HepG2 (cell line): ENCODE results near the gene IRF3. TPM values are rescaled to one million over a fixed set of nuclear protein-coding genes. Genes with fewer than 3 reads are reported as not detected.

ENCODE experiments used
- ARNT2 ChIP-seq: sonication (generic); formaldehyde crosslinking; IDR thresholded peaks from 2 replicates; pipeline ENCODE4 v1.8.0; 2022; ENCODE audit warnings: mild to moderate bottlenecking, low read depth, missing genetic modification reagents, moderate library complexity
- ASH2L ChIP-seq: fragments of 300-600, 200-600 bp; sonication (generic); IDR thresholded peaks from 2 replicates; pipeline ENCODE4 v1.7.0; 2017; ENCODE audit warnings: low read depth, mild to moderate bottlenecking, moderate library complexity, mixed read lengths, low read length; ENCODE audit not compliant: insufficient read length
- HMGA1 ChIP-seq: sonication (generic); formaldehyde crosslinking; conservative IDR thresholded peaks from 2 replicates; pipeline ENCODE4 v1.4.0; 2020; ENCODE audit warnings: missing genetic modification reagents
- MAZ ChIP-seq, 2 experiments: sonication (generic) in 1 of 2; formaldehyde crosslinking in 1 of 2; IDR thresholded peaks; 2 replicates each; pipeline versions ENCODE4 v1.5.0 to v1.6.1; 2012 to 2020; ENCODE audit warnings: low read depth in 2 of 2, mild to moderate bottlenecking in 2 of 2, borderline replicate concordance in 1 of 2, improper control_type of control experiment in 1 of 2, low read length in 1 of 2, missing genetic modification reagents in 1 of 2, moderate library complexity in 1 of 2
- NAIF1 ChIP-seq: sonication (generic); formaldehyde crosslinking; IDR thresholded peaks from 2 replicates; pipeline ENCODE4 v1.5.0; 2020; ENCODE audit warnings: mild to moderate bottlenecking, missing genetic modification reagents, borderline replicate concordance
- NCOA2 ChIP-seq: sonication (generic); formaldehyde crosslinking; IDR thresholded peaks from 2 replicates; pipeline ENCODE4 v1.8.0; 2022; ENCODE audit warnings: inconsistent platforms
- PLRG1 ChIP-seq: fragments of 450-650 bp; conservative IDR thresholded peaks from 2 replicates; pipeline ENCODE4 v1.6.1; 2016
- SP1 ChIP-seq, 2 experiments: fragments of 450-650 bp in 1 of 2; sonication (generic) in 1 of 2; formaldehyde crosslinking in 1 of 2; IDR thresholded peaks; 2 replicates each; pipeline versions ENCODE4 v1.4.0 to v1.6.1; 2016 to 2020; ENCODE audit warnings: missing genetic modification reagents in 1 of 2
- SP5 ChIP-seq: IDR thresholded peaks from 2 replicates; pipeline ENCODE4 v1.6.1; 2016; ENCODE audit warnings: low read depth, borderline replicate concordance
- SRY ChIP-seq: sonication (generic); formaldehyde crosslinking; IDR thresholded peaks from 2 replicates; pipeline ENCODE4 v1.8.0; 2022; ENCODE audit warnings: mild to moderate bottlenecking, missing genetic modification reagents
- THYN1 ChIP-seq: sonication (generic); formaldehyde crosslinking; IDR thresholded peaks from 2 replicates; pipeline ENCODE4 v1.8.1; 2023; ENCODE audit warnings: low read depth, mild to moderate bottlenecking, moderate library complexity, missing genetic modification reagents, borderline replicate concordance
- XRCC5 ChIP-seq: fragments of 200-400 bp; formaldehyde crosslinking; optimal IDR thresholded peaks from 2 replicates; pipeline ENCODE3; 2017; ENCODE audit warnings: mild to moderate bottlenecking, low read length
- YY1 ChIP-seq: IDR thresholded peaks from 2 replicates; pipeline ENCODE4 v1.6.1; 2011; ENCODE audit warnings: low read length, low read depth, moderate library complexity, mild to moderate bottlenecking; ENCODE audit not compliant: insufficient read depth, insufficient replicate concordance
- ZBTB3 ChIP-seq: sonication (generic); formaldehyde crosslinking; IDR thresholded peaks from 2 replicates; pipeline ENCODE4 v1.4.0; 2020; ENCODE audit warnings: low read depth, mild to moderate bottlenecking, moderate library complexity, missing genetic modification reagents, borderline replicate concordance
- ZBTB7A ChIP-seq: sonication (generic); formaldehyde crosslinking; IDR thresholded peaks from 2 replicates; pipeline ENCODE4 v1.8.0; 2022; ENCODE audit warnings: mild to moderate bottlenecking, missing genetic modification reagents
- ZNF33B ChIP-seq: sonication (generic); formaldehyde crosslinking; IDR thresholded peaks from 2 replicates; pipeline ENCODE4 v1.5.1; 2020; ENCODE audit warnings: mild to moderate bottlenecking, missing genetic modification reagents
- polyA plus RNA-seq, 8 experiments: library from polyadenylated mRNA; depleted of rRNA in 3 of 8; stranded (reverse) in 7 of 8; unstranded in 1 of 8; fragments of >200 nt; fragmentation: Illumina TruSeq in 4 of 8; extraction: Trizol in 4 of 8; gene quantifications; 2 replicates each; pipeline versions ENCODE4 v1.2.1 to v1.2.3, GENCODE V29; 2011 to 2016; ENCODE audit warnings: low read depth in 4 of 8, missing spikeins in 1 of 8, mixed read lengths in 1 of 8; ENCODE audit not compliant: insufficient read depth in 1 of 8
- total RNA-seq, 5 experiments: library from RNA; depleted of rRNA; stranded (reverse); fragments of >200 nt; fragmentation: Illumina TruSeq; extraction: Trizol; gene quantifications; 2 replicates each; pipeline ENCODE4 v1.2.3, GENCODE V29; 2016; ENCODE audit warnings: low read depth in 1 of 5
- TF ChIP-seq, protein P1 (sequence below): sonication (generic); formaldehyde crosslinking; IDR thresholded peaks from 2 replicates; pipeline ENCODE4 v1.5.1; 2020; ENCODE audit warnings: missing genetic modification reagents, mild to moderate bottlenecking, borderline replicate concordance
- TF ChIP-seq, protein P2 (sequence below): sonication (generic); formaldehyde crosslinking; IDR thresholded peaks from 2 replicates; pipeline ENCODE4 v1.4.0; 2020; ENCODE audit warnings: missing genetic modification reagents
- TF ChIP-seq, protein P3 (sequence below): sonication (generic); formaldehyde crosslinking; IDR thresholded peaks from 2 replicates; pipeline ENCODE4 v1.4.0; 2020; ENCODE audit warnings: mild to moderate bottlenecking, low read depth, missing genetic modification reagents
- TF ChIP-seq, protein P4 (sequence below): IDR thresholded peaks from 2 replicates; pipeline ENCODE4 v1.6.1; 2012; ENCODE audit warnings: low read depth, low read length, improper control_type of control experiment

The IRF3 gene
- total and polyA plus RNA-seq, 2 of the 13 experiments (the other 11 are each of a cell fraction or from before 2014, with no cell fraction given): 61.9 to 65.5 TPM

DNA sequence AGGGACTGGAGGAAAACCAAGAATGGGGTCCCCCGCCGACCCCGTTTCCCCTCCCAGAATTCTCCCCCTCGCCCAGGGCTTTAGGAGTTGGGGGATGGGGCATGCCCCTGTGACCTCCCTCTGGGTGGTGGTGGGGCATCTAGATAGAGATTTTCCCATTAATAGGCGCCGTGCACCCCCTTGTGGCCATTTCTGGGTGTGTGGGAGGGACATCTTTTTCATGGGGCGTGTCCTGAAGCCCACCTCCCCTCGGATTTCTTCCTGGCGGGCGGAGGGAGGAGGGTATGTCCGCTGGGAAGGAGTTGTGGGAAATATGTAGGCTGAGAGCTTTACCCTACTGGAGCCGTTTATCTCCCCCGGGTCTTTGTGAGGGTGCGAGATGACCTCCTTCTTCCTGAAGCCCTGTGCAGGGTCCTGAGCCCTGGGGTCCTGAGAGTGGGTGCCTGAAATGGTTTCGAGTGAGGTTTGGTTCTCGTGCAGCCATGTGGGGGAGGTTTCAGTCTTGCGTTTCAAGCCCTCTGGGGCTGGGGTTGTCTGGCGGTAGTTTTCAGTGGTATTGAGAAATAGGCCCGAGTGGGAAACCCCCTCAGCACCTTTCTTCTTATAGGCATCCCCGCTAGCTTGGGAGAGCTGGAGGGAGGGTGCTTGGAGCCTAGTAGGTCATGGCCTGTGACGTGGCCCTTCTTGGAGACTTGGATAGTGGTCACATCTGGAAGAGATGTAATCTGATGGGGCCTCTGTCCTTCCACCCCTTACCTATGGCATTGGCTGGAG lies 12.4 kb upstream of the IRF3 start (continued):
- TF ChIP-seq ARNT2 (no peak), MAZ (IDR thresholded peaks at IDR 0.05; ENCODE audit: borderline replicate concordance, low read depth, low read length) (peak; percentile 39; the same call in 1 of the 2 replicates), MAZ (CRISPR knock-in tag; IDR thresholded peaks at IDR 0.05; ENCODE audit: low read depth) (no peak), ASH2L (no peak), ZBTB7A (peak; percentile 30; the same call in 1 of the 2 replicates), HMGA1 (CRISPR knock-in tag) (no peak), NAIF1 (CRISPR knock-in tag) (no peak), ZBTB3 (no peak), PLRG1 (no peak), ZNF33B (CRISPR knock-in tag) (no peak), SRY (CRISPR knock-in tag) (no peak), SP1 (IDR thresholded peaks at IDR 0.05) (no peak), SP1 (CRISPR knock-in tag; IDR thresholded peaks at IDR 0.05) (peak; percentile 34; the same call in 1 of the 2 replicates), SP5 (no peak), THYN1 (CRISPR knock-in tag) (no peak), YY1 (peak; percentile 7), XRCC5 (peak; percentile 72), NCOA2 (no peak)
- TF ChIP-seq, protein P1, sequence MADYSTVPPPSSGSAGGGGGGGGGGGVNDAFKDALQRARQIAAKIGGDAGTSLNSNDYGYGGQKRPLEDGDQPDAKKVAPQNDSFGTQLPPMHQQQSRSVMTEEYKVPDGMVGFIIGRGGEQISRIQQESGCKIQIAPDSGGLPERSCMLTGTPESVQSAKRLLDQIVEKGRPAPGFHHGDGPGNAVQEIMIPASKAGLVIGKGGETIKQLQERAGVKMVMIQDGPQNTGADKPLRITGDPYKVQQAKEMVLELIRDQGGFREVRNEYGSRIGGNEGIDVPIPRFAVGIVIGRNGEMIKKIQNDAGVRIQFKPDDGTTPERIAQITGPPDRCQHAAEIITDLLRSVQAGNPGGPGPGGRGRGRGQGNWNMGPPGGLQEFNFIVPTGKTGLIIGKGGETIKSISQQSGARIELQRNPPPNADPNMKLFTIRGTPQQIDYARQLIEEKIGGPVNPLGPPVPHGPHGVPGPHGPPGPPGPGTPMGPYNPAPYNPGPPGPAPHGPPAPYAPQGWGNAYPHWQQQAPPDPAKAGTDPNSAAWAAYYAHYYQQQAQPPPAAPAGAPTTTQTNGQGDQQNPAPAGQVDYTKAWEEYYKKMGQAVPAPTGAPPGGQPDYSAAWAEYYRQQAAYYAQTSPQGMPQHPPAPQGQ: no peak
- TF ChIP-seq, protein P2, sequence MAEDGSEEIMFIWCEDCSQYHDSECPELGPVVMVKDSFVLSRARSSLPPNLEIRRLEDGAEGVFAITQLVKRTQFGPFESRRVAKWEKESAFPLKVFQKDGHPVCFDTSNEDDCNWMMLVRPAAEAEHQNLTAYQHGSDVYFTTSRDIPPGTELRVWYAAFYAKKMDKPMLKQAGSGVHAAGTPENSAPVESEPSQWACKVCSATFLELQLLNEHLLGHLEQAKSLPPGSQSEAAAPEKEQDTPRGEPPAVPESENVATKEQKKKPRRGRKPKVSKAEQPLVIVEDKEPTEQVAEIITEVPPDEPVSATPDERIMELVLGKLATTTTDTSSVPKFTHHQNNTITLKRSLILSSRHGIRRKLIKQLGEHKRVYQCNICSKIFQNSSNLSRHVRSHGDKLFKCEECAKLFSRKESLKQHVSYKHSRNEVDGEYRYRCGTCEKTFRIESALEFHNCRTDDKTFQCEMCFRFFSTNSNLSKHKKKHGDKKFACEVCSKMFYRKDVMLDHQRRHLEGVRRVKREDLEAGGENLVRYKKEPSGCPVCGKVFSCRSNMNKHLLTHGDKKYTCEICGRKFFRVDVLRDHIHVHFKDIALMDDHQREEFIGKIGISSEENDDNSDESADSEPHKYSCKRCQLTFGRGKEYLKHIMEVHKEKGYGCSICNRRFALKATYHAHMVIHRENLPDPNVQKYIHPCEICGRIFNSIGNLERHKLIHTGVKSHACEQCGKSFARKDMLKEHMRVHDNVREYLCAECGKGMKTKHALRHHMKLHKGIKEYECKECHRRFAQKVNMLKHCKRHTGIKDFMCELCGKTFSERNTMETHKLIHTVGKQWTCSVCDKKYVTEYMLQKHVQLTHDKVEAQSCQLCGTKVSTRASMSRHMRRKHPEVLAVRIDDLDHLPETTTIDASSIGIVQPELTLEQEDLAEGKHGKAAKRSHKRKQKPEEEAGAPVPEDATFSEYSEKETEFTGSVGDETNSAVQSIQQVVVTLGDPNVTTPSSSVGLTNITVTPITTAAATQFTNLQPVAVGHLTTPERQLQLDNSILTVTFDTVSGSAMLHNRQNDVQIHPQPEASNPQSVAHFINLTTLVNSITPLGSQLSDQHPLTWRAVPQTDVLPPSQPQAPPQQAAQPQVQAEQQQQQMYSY (CRISPR knock-in tag): no peak
- TF ChIP-seq, protein P3, sequence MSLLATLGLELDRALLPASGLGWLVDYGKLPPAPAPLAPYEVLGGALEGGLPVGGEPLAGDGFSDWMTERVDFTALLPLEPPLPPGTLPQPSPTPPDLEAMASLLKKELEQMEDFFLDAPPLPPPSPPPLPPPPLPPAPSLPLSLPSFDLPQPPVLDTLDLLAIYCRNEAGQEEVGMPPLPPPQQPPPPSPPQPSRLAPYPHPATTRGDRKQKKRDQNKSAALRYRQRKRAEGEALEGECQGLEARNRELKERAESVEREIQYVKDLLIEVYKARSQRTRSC (CRISPR knock-in tag): no peak
- TF ChIP-seq, protein P4, sequence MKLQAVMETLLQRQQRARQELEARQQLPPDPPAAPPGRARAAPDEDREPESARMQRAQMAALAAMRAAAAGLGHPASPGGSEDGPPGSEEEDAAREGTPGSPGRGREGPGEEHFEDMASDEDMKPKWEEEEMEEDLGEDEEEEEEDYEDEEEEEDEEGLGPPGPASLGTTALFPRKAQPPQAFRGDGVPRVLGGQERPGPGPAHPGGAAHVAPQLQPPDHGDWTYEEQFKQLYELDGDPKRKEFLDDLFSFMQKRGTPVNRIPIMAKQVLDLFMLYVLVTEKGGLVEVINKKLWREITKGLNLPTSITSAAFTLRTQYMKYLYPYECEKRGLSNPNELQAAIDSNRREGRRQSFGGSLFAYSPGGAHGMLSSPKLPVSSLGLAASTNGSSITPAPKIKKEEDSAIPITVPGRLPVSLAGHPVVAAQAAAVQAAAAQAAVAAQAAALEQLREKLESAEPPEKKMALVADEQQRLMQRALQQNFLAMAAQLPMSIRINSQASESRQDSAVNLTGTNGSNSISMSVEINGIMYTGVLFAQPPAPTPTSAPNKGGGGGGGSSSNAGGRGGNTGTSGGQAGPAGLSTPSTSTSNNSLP: 0 out of 2 replicates have a peak, but pooled peaks have one; percentile 41
